ENCODE results near the gene CLMN.

Gene CLMN

DNA sequence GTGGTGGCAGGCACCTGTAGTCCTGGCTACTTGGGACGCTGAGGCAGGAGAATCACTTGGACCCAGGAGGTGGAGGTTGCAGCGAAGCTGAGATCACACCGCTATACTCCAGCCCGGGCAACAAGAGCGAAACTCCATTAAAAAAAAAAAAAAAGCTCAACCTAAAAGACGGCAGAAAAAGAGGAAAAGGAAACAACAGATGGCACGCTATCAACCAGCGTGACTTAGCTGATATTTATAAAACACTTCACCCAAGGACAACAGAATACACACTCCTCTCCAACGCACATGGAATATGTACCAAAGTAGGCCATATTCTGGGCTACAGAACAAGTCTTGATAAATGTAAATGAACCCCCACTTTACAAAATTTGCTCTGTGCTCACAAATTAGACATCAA is 34.0 kb upstream of the CLMN start:
- Histone ChIP-seq H3K27me3 (ENCODE audit: control insufficient read depth, insufficient read depth, low read length) (no peaks in the 10 kb centered on the region), H3K4me1 (ENCODE audit: control insufficient read depth, insufficient read depth, low read length) (no peaks in the 10 kb centered on the region), H3K4me3 (ENCODE audit: low read length) (no peak overlapping the region), H3K9ac (ENCODE audit: low read length) (no peak overlapping the region), H3K36me3 (ENCODE audit: control insufficient read depth, insufficient read depth, low read length) (no peaks in the 10 kb centered on the region), H3K27ac (ENCODE audit: low read depth, low read length) (no peak overlapping the region)

DNA sequence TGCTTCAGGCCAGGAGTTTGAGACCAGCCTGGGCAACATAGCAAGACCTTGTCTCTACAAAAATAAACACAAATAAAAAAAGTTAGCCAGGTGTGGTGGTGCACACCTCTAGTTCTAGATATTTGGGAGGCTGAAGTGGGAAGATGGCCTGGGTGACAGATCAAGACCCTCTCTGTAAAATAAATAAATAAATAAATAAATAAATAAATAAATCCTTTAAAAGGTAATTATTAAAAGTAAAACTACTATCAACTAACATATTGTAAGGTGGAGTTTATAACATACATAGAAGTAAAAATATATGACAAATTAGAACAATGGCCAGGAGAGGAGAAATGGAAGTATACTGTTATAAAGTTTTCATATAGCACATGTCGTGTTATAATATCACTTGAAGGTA is 33.3 kb upstream of the CLMN start:
- Histone ChIP-seq H3K36me3 (ENCODE audit: control insufficient read depth, insufficient read depth, low read length) (no peaks in the 10 kb centered on the region), H3K27me3 (ENCODE audit: control insufficient read depth, insufficient read depth, low read length) (no peaks in the 10 kb centered on the region), H3K4me1 (ENCODE audit: control insufficient read depth, insufficient read depth, low read length) (no peaks in the 10 kb centered on the region), H3K27ac (ENCODE audit: low read depth, low read length) (no peak overlapping the region), H3K9ac (ENCODE audit: low read length) (no peak overlapping the region), H3K4me3 (ENCODE audit: low read length) (no peak overlapping the region)

- Histone ChIP-seq H3K4me1 (ENCODE audit: control insufficient read depth, insufficient read depth, low read length) (no peaks in the 10 kb centered on the region), H3K27ac (ENCODE audit: low read depth, low read length) (no peak overlapping the region), H3K4me3 (ENCODE audit: low read length) (no peak overlapping the region), H3K27me3 (ENCODE audit: control insufficient read depth, insufficient read depth, low read length) (no peaks in the 10 kb centered on the region), H3K9ac (ENCODE audit: low read length) (no peak overlapping the region), H3K36me3 (ENCODE audit: control insufficient read depth, insufficient read depth, low read length) (no peaks in the 10 kb centered on the region)
These were observed 32.8 kb upstream of the CLMN start for GRCh38 chr14:95352481-95352880.

DNA sequence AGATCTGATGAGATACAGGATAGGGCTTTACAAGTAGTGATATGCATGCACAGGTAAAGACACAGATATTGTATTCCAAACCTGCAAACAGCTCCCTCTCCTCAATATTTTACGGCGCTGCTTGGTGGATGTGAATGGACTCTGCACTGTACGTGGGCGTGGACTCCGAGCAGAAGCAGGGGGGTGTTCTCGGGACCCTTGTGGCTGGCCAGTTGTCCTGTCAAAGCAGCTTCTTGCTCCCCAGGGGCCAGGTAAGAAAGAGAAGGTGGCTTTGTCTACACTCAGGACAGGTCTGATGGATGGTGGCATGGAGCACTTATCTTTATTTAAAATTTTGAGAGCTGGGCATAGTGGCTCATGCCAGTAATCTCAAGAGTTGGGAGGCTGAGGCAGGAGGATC is 29.5 kb upstream of the CLMN start:
- no peak overlapping the region for H3K27ac ChIP-seq (ENCODE audit: low read depth, low read length)
- no peaks in the 10 kb centered on the region for H3K36me3 ChIP-seq (ENCODE audit: control insufficient read depth, insufficient read depth, low read length)
- H3K4me1 ChIP-seq (ENCODE audit: control insufficient read depth, insufficient read depth, low read length): no peaks in the 10 kb centered on the region
- H3K9ac ChIP-seq (ENCODE audit: low read length): no peak overlapping the region
- H3K27me3 ChIP-seq (ENCODE audit: control insufficient read depth, insufficient read depth, low read length): no peaks in the 10 kb centered on the region
- no peak overlapping the region for H3K4me3 ChIP-seq (ENCODE audit: low read length)

- Histone ChIP-seq H3K9ac (ENCODE audit: low read length) (no peak overlapping the region), H3K36me3 (ENCODE audit: control insufficient read depth, insufficient read depth, low read length) (no peaks in the 10 kb centered on the region), H3K4me3 (ENCODE audit: low read length) (no peak overlapping the region), H3K27me3 (ENCODE audit: control insufficient read depth, insufficient read depth, low read length) (no peaks in the 10 kb centered on the region), H3K4me1 (ENCODE audit: control insufficient read depth, insufficient read depth, low read length) (no peaks in the 10 kb centered on the region), H3K27ac (ENCODE audit: low read depth, low read length) (no peak overlapping the region)
These were observed 28.8 kb upstream of the CLMN start for GRCh38 chr14:95348395-95349080.

- Histone ChIP-seq H3K9ac (ENCODE audit: low read length) (no peak overlapping the region), H3K27me3 (ENCODE audit: control insufficient read depth, insufficient read depth, low read length) (no peaks in the 10 kb centered on the region), H3K4me1 (ENCODE audit: control insufficient read depth, insufficient read depth, low read length) (no peaks in the 10 kb centered on the region), H3K27ac (ENCODE audit: low read depth, low read length) (no peak overlapping the region), H3K36me3 (ENCODE audit: control insufficient read depth, insufficient read depth, low read length) (no peaks in the 10 kb centered on the region), H3K4me3 (ENCODE audit: low read length) (no peak overlapping the region)
These were observed 27.1 kb upstream of the CLMN start for GRCh38 chr14:95346820-95347219.

- no peaks in the 10 kb centered on the region for H3K27me3 ChIP-seq (ENCODE audit: control insufficient read depth, insufficient read depth, low read length)
- H3K27ac ChIP-seq (ENCODE audit: low read depth, low read length): no peak overlapping the region
- H3K36me3 ChIP-seq (ENCODE audit: control insufficient read depth, insufficient read depth, low read length): no peaks in the 10 kb centered on the region
- H3K4me3 ChIP-seq (ENCODE audit: low read length): no peak overlapping the region
- no peak overlapping the region for H3K9ac ChIP-seq (ENCODE audit: low read length)
- H3K4me1 ChIP-seq (ENCODE audit: control insufficient read depth, insufficient read depth, low read length): no peaks in the 10 kb centered on the region
These were observed 26.6 kb upstream of the CLMN start for GRCh38 chr14:95346266-95346665.

DNA sequence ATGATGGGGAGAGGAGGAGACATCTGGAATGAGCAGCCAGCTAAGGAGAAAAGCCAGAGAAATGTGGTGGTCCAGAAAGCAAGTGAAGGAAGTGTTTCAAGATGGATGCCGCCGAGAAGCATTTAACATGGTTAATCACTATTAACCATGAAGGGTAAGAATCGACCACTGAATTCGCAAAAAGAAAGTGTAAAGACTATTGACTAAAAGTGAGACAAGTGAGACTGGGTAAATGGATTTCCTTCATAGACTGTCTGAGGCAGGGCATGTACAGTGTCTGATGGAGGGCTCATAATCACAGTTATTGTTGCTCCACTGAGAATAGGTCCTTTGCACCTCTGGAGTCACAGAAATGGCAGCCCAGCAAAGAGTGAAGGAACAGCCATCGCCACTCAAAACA is 25.3 kb upstream of the CLMN start:
- H3K4me1 ChIP-seq (ENCODE audit: control insufficient read depth, insufficient read depth, low read length): no peaks in the 10 kb centered on the region
- no peaks in the 10 kb centered on the region for H3K27me3 ChIP-seq (ENCODE audit: control insufficient read depth, insufficient read depth, low read length)
- no peaks in the 10 kb centered on the region for H3K36me3 ChIP-seq (ENCODE audit: control insufficient read depth, insufficient read depth, low read length)
- H3K9ac ChIP-seq (ENCODE audit: low read length): no peak overlapping the region
- H3K27ac ChIP-seq (ENCODE audit: low read depth, low read length): no peak overlapping the region
- no peak overlapping the region for H3K4me3 ChIP-seq (ENCODE audit: low read length)

- Histone ChIP-seq H3K9ac (ENCODE audit: low read length) (no peak overlapping the region), H3K4me1 (ENCODE audit: control insufficient read depth, insufficient read depth, low read length) (no peaks in the 10 kb centered on the region), H3K27me3 (ENCODE audit: control insufficient read depth, insufficient read depth, low read length) (no peaks in the 10 kb centered on the region), H3K27ac (ENCODE audit: low read depth, low read length) (no peak overlapping the region), H3K4me3 (ENCODE audit: low read length) (no peak overlapping the region), H3K36me3 (ENCODE audit: control insufficient read depth, insufficient read depth, low read length) (no peaks in the 10 kb centered on the region)
These were observed 24.8 kb upstream of the CLMN start for GRCh38 chr14:95344536-95344935.

DNA sequence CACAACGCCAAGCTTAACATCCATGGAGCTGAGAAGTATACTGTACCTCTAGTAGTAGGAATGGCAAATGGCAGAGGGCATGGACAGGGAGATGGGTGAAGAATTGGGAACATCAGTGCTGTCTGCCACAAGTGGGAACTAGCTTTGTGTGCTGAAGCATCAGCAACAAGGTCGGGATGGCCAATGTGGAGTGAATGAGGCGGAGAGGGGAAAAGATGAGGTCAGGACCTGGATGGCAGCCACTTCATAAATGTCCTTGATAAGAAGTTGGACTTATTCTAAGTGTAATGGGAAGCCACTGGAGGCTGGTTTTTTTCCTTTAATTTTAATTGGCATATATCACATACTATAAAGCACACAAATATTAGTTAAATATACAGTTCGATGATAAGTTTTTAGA is 21.9 kb upstream of the CLMN start:
- no peak overlapping the region for H3K27ac ChIP-seq (ENCODE audit: low read depth, low read length)
- H3K4me3 ChIP-seq (ENCODE audit: low read length): no peak overlapping the region
- H3K27me3 ChIP-seq (ENCODE audit: control insufficient read depth, insufficient read depth, low read length): no peaks in the 10 kb centered on the region
- H3K9ac ChIP-seq (ENCODE audit: low read length): no peak overlapping the region
- no peaks in the 10 kb centered on the region for H3K36me3 ChIP-seq (ENCODE audit: control insufficient read depth, insufficient read depth, low read length)
- H3K4me1 ChIP-seq (ENCODE audit: control insufficient read depth, insufficient read depth, low read length): no peaks in the 10 kb centered on the region

- no peak overlapping the region for H3K27ac ChIP-seq (ENCODE audit: low read depth, low read length)
These were observed 21.4 kb upstream of the CLMN start for GRCh38 chr14:95341115-95341514.

GRCh38 chr14:95340201-95340697 is 20.5 kb upstream of the CLMN start:
- Histone ChIP-seq H3K4me3 (ENCODE audit: low read length) (no peak overlapping the region), H3K27ac (ENCODE audit: low read depth, low read length) (no peak overlapping the region), H3K4me1 (ENCODE audit: control insufficient read depth, insufficient read depth, low read length) (no peaks in the 10 kb centered on the region)

More at GRCh38 chr14:95341115-95341514, 21.4 kb upstream of the CLMN start:
- no peaks in the 10 kb centered on the region for H3K27me3 ChIP-seq (ENCODE audit: control insufficient read depth, insufficient read depth, low read length)
- no peaks in the 10 kb centered on the region for H3K36me3 ChIP-seq (ENCODE audit: control insufficient read depth, insufficient read depth, low read length)
- H3K9ac ChIP-seq (ENCODE audit: low read length): no peak overlapping the region
- H3K4me1 ChIP-seq (ENCODE audit: control insufficient read depth, insufficient read depth, low read length): no peaks in the 10 kb centered on the region
- no peak overlapping the region for H3K4me3 ChIP-seq (ENCODE audit: low read length)

GRCh38 chr14:95339301-95339865 is 19.7 kb upstream of the CLMN start:
- H3K9ac ChIP-seq (ENCODE audit: low read length): no peak overlapping the region
- no peaks in the 10 kb centered on the region for H3K36me3 ChIP-seq (ENCODE audit: control insufficient read depth, insufficient read depth, low read length)
- no peaks in the 10 kb centered on the region for H3K4me1 ChIP-seq (ENCODE audit: control insufficient read depth, insufficient read depth, low read length)
- H3K27me3 ChIP-seq (ENCODE audit: control insufficient read depth, insufficient read depth, low read length): no peaks in the 10 kb centered on the region
- no peak overlapping the region for H3K4me3 ChIP-seq (ENCODE audit: low read length)
- no peak overlapping the region for H3K27ac ChIP-seq (ENCODE audit: low read depth, low read length)

More at GRCh38 chr14:95340201-95340697, 20.5 kb upstream of the CLMN start:
- no peaks in the 10 kb centered on the region for H3K27me3 ChIP-seq (ENCODE audit: control insufficient read depth, insufficient read depth, low read length)
- no peaks in the 10 kb centered on the region for H3K36me3 ChIP-seq (ENCODE audit: control insufficient read depth, insufficient read depth, low read length)
- H3K9ac ChIP-seq (ENCODE audit: low read length): no peak overlapping the region
